Glomerular visceral epithelial cell (primary cell): ENCODE data around the gene FGF14.

Experiments
- DNase-seq: peaks from one replicate; pipeline ENCODE4 v3.0.0-alpha.2; 2016; ENCODE audit errors: extremely low spot score

Gene FGF14

GRCh38 chr13:101930331-101930730, 471.5 kb downstream of the FGF14 start:
- DNase-seq, result no peak

GRCh38 chr13:101925731-101926130, 476.1 kb downstream of the FGF14 start:
- no peak for DNase-seq

- DNase-seq, result peak; percentile 7
Observed at GRCh38 chr13:101919541-101920181, 482.2 kb downstream of the FGF14 start.

GRCh38 chr13:101917833-101918661, 483.8 kb downstream of the FGF14 start:
- no peak for DNase-seq

- no peak for DNase-seq
Observed at GRCh38 chr13:101917475-101917810, 484.4 kb downstream of the FGF14 start.

- DNase-seq, result no peak
Observed at GRCh38 chr13:101916775-101917474, 484.9 kb downstream of the FGF14 start.

GRCh38 chr13:101916108-101916774, 485.6 kb downstream of the FGF14 start:
- peak; percentile 12 for DNase-seq

GRCh38 chr13:101915755-101916107, 486.1 kb downstream of the FGF14 start:
- no peak for DNase-seq

- DNase-seq, result no peak
Observed at GRCh38 chr13:101915331-101915730, 486.5 kb downstream of the FGF14 start.

- no peak for DNase-seq
Observed at GRCh38 chr13:101911752-101912151, 490.1 kb downstream of the FGF14 start.

- DNase-seq, result no peak
Observed at GRCh38 chr13:101903890-101904289, 498.0 kb downstream of the FGF14 start.

GRCh38 chr13:101898676-101899075, 503.2 kb downstream of the FGF14 start:
- no peak for DNase-seq

- DNase-seq, result no peak
Observed at GRCh38 chr13:101896541-101896940, 505.3 kb downstream of the FGF14 start.

- DNase-seq, result no peak
Observed at GRCh38 chr13:101893021-101893420, 508.8 kb downstream of the FGF14 start.

GRCh38 chr13:101892296-101892695, 509.6 kb downstream of the FGF14 start:
- DNase-seq, result no peak

- no peak for DNase-seq
Observed at GRCh38 chr13:101881593-101881992, 520.3 kb downstream of the FGF14 start.

GRCh38 chr13:101880581-101880980, 521.3 kb downstream of the FGF14 start:
- DNase-seq, result no peak

- DNase-seq, result no peak
Observed at GRCh38 chr13:101876951-101877350, 524.9 kb downstream of the FGF14 start.

- DNase-seq, result peak; percentile 1
Observed at GRCh38 chr13:101875717-101876393, 526.0 kb downstream of the FGF14 start.

- DNase-seq, result no peak
Observed at GRCh38 chr13:101875091-101875490, 526.8 kb downstream of the FGF14 start.

- DNase-seq, result no peak
Observed at GRCh38 chr13:101869553-101869952, 532.3 kb downstream of the FGF14 start.
